SK-N-SH (cell line): ENCODE results near the gene OSGEP. TPM values are rescaled to one million over a fixed set of nuclear protein-coding genes. Genes with fewer than 3 reads are reported as not detected.

Experiments
- CTCF ChIA-PET: fragments of 300-600, 350-600 bp; formaldehyde crosslinking; extraction: SDS; loops from one replicate; lab custom pipeline; 2021; lab: Yijun Ruan, JAX
- POLR2A ChIA-PET: fragments of 350-600 bp; sonication (Branson Sonifier 250); formaldehyde crosslinking; extraction: SDS; loops from one replicate; lab custom pipeline; 2020; ENCODE audit warnings: antibody characterized with exemption, inconsistent platforms; lab: Yijun Ruan, JAX
- DNase-seq: peaks from one replicate; pipeline ENCODE4 v3.0.0; 2012
- H2AFZ ChIP-seq: fragments of 200-600 bp; sonication (generic); 2 replicates; pipeline ENCODE4 v1.8.1; 2016; ENCODE audit warnings: antibody characterized with exemption, mild to moderate bottlenecking, low read depth
- H3F3A ChIP-seq: fragments of 200-600 bp; sonication (generic); replicated peaks from 2 replicates; pipeline ENCODE3; 2016; ENCODE audit warnings: antibody characterized with exemption, mild to moderate bottlenecking; ENCODE audit not compliant: insufficient read depth
- H3K27ac ChIP-seq, 2 experiments: fragments of 200-500 bp in 1 of 2; fragments of 200-600 bp in 1 of 2; sonication (Bioruptor generic) in 1 of 2; sonication (generic), shearing (Covaris generic) in 1 of 2; 2 replicates each; pipeline versions ENCODE4 v1.5.1 to v1.6.1; 2014 to 2016; ENCODE audit warnings: low read depth in 2 of 2, inconsistent platforms in 1 of 2, low read length in 1 of 2, mild to moderate bottlenecking in 1 of 2, mixed read lengths in 1 of 2
- H3K27me3 ChIP-seq: fragments of 200-600 bp; sonication (generic), shearing (Covaris generic); 2 replicates; pipeline ENCODE4 v1.6.1; 2016; ENCODE audit warnings: mixed run types; ENCODE audit not compliant: insufficient read depth
- H3K36me3 ChIP-seq, 2 experiments: fragments of 200-500 bp in 1 of 2; fragments of 200-600 bp in 1 of 2; sonication (Bioruptor generic) in 1 of 2; sonication (generic) in 1 of 2; replicated peaks in 1 of 2; 2 replicates each; pipeline versions ENCODE3 to v1.5.1; 2014 to 2016; ENCODE audit warnings: low read length in 1 of 2, mild to moderate bottlenecking in 1 of 2; ENCODE audit not compliant: insufficient read depth in 2 of 2, control insufficient read depth in 1 of 2
- H3K4me1 ChIP-seq, 2 experiments: fragments of 200-500 bp in 1 of 2; fragments of 200-600 bp in 1 of 2; sonication (Bioruptor generic) in 1 of 2; sonication (generic), shearing (Covaris generic) in 1 of 2; 2 replicates each; pipeline versions ENCODE4 v1.5.1 to v1.6.1; 2014 to 2016; ENCODE audit warnings: low read depth in 1 of 2, low read length in 1 of 2, mixed run types in 1 of 2; ENCODE audit not compliant: insufficient read depth in 2 of 2, control insufficient read depth in 1 of 2
- H3K4me2 ChIP-seq: fragments of 200-600 bp; sonication (generic), shearing (Covaris generic); 2 replicates; pipeline ENCODE4 v1.6.1; 2017; ENCODE audit warnings: mixed run types
- H3K4me3 ChIP-seq, 2 experiments: fragments of 200-500 bp in 1 of 2; fragments of 200-600 bp in 1 of 2; sonication (Bioruptor generic) in 1 of 2; sonication (generic), shearing (Covaris generic) in 1 of 2; 2 replicates each; pipeline versions ENCODE4 v1.5.1 to v1.8.1; 2014 to 2016; ENCODE audit warnings: low read depth in 2 of 2, inconsistent platforms in 1 of 2, low read length in 1 of 2, mild to moderate bottlenecking in 1 of 2, mixed read lengths in 1 of 2, moderate library complexity in 1 of 2
- H3K79me2 ChIP-seq: fragments of 200-600 bp; sonication (generic); 2 replicates; pipeline ENCODE4 v1.8.1; 2017; ENCODE audit warnings: mild to moderate bottlenecking; ENCODE audit not compliant: insufficient read depth
- H3K9ac ChIP-seq: fragments of 200-600 bp; sonication (generic); 2 replicates; pipeline ENCODE4 v1.6.1; 2017; ENCODE audit warnings: mixed run types
- H3K9me2 ChIP-seq: fragments of 200-600 bp; sonication (generic); 2 replicates; pipeline ENCODE4 v1.6.1; 2017; ENCODE audit warnings: mixed run types
- H3K9me3 ChIP-seq: fragments of 200-600 bp; sonication (generic); 2 replicates; pipeline ENCODE4 v1.6.1; 2017; ENCODE audit warnings: mixed run types, mild to moderate bottlenecking, moderate library complexity
- H4K20me1 ChIP-seq: fragments of 200-600 bp; sonication (generic); 2 replicates; pipeline ENCODE4 v1.6.1; 2017; ENCODE audit warnings: mild to moderate bottlenecking, mixed run types; ENCODE audit not compliant: insufficient read depth
- FOXM1 ChIP-seq: IDR thresholded peaks from 2 replicates; pipeline ENCODE4 v1.4.0; 2012; ENCODE audit warnings: low read depth, mild to moderate bottlenecking
- JUND ChIP-seq: IDR thresholded peaks from 2 replicates; pipeline ENCODE4 v1.4.0; 2012
- MAX ChIP-seq: IDR thresholded peaks from 2 replicates; pipeline ENCODE4 v1.4.0; 2012; ENCODE audit warnings: low read depth
- MEF2A ChIP-seq: IDR thresholded peaks from 2 replicates; pipeline ENCODE4 v1.4.0; 2012; ENCODE audit warnings: low read depth, borderline replicate concordance
- MXI1 ChIP-seq: IDR thresholded peaks from 2 replicates; pipeline ENCODE4 v1.6.1; 2012; ENCODE audit warnings: mild to moderate bottlenecking, low read depth, low read length, improper control_type of control experiment
- RFX5 ChIP-seq: IDR thresholded peaks from 2 replicates; pipeline ENCODE4 v1.6.1; 2012; ENCODE audit warnings: mild to moderate bottlenecking, improper control_type of control experiment, low read length
- RXRA ChIP-seq: IDR thresholded peaks from 2 replicates; pipeline ENCODE4 v1.4.0; 2012; ENCODE audit warnings: low read depth, mild to moderate bottlenecking, borderline replicate concordance
- TAF1 ChIP-seq: IDR thresholded peaks from 2 replicates; pipeline ENCODE4 v1.6.1; 2012; ENCODE audit warnings: low read depth, mild to moderate bottlenecking, low read length, moderate library complexity, borderline replicate concordance
- TEAD4 ChIP-seq: IDR thresholded peaks from 2 replicates; pipeline ENCODE4 v1.4.0; 2012; ENCODE audit warnings: mild to moderate bottlenecking, borderline replicate concordance; ENCODE audit not compliant: insufficient read depth
- YY1 ChIP-seq: IDR thresholded peaks from 2 replicates; pipeline ENCODE4 v1.4.0; 2012; ENCODE audit warnings: low read depth, mild to moderate bottlenecking
- WGBS: methylation state at CpG from one replicate; pipeline ENCODE4 v1.1.6; 2017; ENCODE audit warnings: low lambda C conversion rate; 5-methylcytosine and 5-hydroxymethylcytosine counted together
- polyA plus RNA-seq, 3 experiments: library from polyadenylated mRNA; depleted of rRNA; stranded (reverse); fragments of >200 nt; gene quantifications; 2 replicates each; pipeline ENCODE4 v1.2.3, GENCODE V29; 2012
- TF ChIP-seq, protein P1 (sequence below): IDR thresholded peaks from 2 replicates; pipeline ENCODE4 v1.4.0; 2012; ENCODE audit warnings: low read depth, borderline replicate concordance

OSGEP gene
- polyA plus RNA-seq, 1 of the 3 experiments (the other 2 are of a cell fraction): 32.9 TPM

DNA sequence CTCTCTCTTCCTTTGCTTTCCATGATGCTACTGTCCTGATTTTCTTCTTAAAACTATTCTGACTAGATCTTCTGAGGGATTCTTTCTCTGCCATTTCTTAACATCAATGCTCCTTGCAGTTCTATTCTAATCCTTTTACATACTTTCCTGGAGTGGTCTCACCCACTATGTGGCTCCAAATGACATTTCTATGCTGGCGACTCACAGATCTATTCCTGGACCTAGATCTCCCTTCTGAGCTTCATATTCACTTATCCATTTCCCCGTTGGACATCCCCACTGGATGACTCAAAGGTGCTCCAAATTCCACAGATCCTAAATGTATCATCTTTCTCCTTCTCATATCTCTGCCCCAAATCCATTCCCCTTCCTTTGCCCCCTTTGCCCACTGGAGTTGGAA, 45.4 kb downstream of the OSGEP start:
- Histone ChIP-seq H3K9ac (no peak overlapping the region), H3K4me3 (0 out of 4 replicates have a peak overlapping the region, but pooled peaks of 1 of the 2 experiments have one; percentile 2), H3K4me1 (peaks cover 0 to 16% of the 10 kb centered on the region in 2 experiments; a peak in 2 of 4 replicates), H4K20me1 (no peaks in the 10 kb centered on the region), H3K27ac (peak overlapping the region in 1 of 2 experiments; percentile 24; a peak in 1 of 4 replicates), H3F3A (peaks cover 18% of the 10 kb centered on the region), H3K4me2 (peak overlapping the region; percentile 33; the same call in 1 of the 2 replicates), H2AFZ (no peak overlapping the region), H3K79me2 (peaks cover 44% of the 10 kb centered on the region), H3K27me3 (no peaks in the 10 kb centered on the region), H3K9me2 (no peaks in the 10 kb centered on the region), H3K9me3 (no peaks in the 10 kb centered on the region), H3K36me3 (peaks cover 20 to 26% of the 10 kb centered on the region in 2 experiments)
- CTCF ChIA-PET: interaction anchor here (1.5 kb wide), 1 partner anchor 282 kb away, joined by 4 read pairs; no protein-coding TSS in a partner anchor
- DNase-seq: no peak
- POLR2A ChIA-PET: no interaction called here
- WGBS: 25% methylated on average over 2 of the region's 2 CpGs
- TF ChIP-seq JUND: no peak
- peak; percentile 68; the same call in 1 of the 2 replicates for TF ChIP-seq MEF2A

DNA sequence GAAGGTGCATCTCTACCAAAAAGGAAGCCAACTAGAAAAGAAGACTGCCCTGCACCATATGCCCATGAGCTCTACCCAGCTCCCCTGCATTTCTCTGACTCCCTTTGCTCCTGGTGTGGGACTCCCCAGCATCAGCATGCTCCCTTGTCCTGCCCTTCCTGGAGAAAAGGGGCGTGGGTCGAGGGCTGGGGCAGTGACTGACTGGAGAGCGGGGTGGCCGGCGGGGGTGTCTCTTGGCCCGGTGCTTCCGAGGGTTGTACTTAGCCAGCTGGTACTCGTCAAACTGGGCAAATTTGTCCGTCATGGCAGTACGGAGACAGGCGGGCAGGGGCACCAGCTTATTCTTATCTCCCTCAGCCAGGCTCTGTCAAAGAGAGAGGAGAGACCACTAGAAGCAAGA, 51.1 kb downstream of the OSGEP start:
- CTCF ChIA-PET: no interaction called here

More for the DNA sequence above, 51.1 kb downstream of the OSGEP start:
- Histone ChIP-seq H3K9ac (no peak overlapping the region), H3K4me2 (no peak overlapping the region), H4K20me1 (no peaks in the 10 kb centered on the region), H3K36me3 (peaks cover 49 to 54% of the 10 kb centered on the region in 2 experiments), H2AFZ (no peak overlapping the region), H3K9me2 (no peaks in the 10 kb centered on the region), H3K9me3 (no peaks in the 10 kb centered on the region), H3K27ac (no peak overlapping the region), H3K4me3 (no peak overlapping the region), H3F3A (no peaks in the 10 kb centered on the region), H3K4me1 (no peaks in the 10 kb centered on the region), H3K79me2 (peaks cover 21% of the 10 kb centered on the region), H3K27me3 (no peaks in the 10 kb centered on the region)
- no peak for DNase-seq
- 88% methylated on average over 11 of the region's 11 CpGs for WGBS
- POLR2A ChIA-PET: no interaction called here
- TF ChIP-seq TAF1 (no peak), TEAD4 (no peak), RFX5 (no peak), FOXM1 (no peak), MXI1 (no peak), YY1 (no peak), MAX (no peak), RXRA (no peak)
- TF ChIP-seq, protein P1, sequence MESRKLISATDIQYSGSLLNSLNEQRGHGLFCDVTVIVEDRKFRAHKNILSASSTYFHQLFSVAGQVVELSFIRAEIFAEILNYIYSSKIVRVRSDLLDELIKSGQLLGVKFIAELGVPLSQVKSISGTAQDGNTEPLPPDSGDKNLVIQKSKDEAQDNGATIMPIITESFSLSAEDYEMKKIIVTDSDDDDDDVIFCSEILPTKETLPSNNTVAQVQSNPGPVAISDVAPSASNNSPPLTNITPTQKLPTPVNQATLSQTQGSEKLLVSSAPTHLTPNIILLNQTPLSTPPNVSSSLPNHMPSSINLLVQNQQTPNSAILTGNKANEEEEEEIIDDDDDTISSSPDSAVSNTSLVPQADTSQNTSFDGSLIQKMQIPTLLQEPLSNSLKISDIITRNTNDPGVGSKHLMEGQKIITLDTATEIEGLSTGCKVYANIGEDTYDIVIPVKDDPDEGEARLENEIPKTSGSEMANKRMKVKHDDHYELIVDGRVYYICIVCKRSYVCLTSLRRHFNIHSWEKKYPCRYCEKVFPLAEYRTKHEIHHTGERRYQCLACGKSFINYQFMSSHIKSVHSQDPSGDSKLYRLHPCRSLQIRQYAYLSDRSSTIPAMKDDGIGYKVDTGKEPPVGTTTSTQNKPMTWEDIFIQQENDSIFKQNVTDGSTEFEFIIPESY: no peak
